Pancreas (tissue), 8 donors: ENCODE results near the gene ZNF718. TPM values are rescaled to one million over a fixed set of nuclear protein-coding genes. Genes with fewer than 3 reads are reported as not detected.

Experiments used
- polyA plus RNA-seq, 2 donors: library from polyadenylated mRNA; stranded (reverse); fragments of 200-250 nt; gene quantifications; one replicate each; pipeline ENCODE4 v1.2.3, GENCODE V29; 2013
- total RNA-seq, 6 donors: library from RNA; stranded (reverse); fragmentation: NEBNext Ultra II Directional in 4 of 6; extraction: Animal tissue kit (Norgen Biotek cat#: 25700) in 4 of 6; gene quantifications; one replicate each; pipeline versions ENCODE4 v1.2.1 to v1.2.4, GENCODE V29; 2021 to 2023
- donor health status: healthy with polysubstance abuse.
- donor health status: DM: no; HTN: no; CAD: no; lungs with moderate emphysema.
- donor health status: DM: no; HTN: no; CAD: no.
- donor health status: Bipolar disorder and iron deficiency.
- donor health status: DM: yes; HTN: yes; CAD: no.
- donor health status: DM: no; HTN: no; CAD: no.
- donor health status: DM: no; HTN: no; CAD: no.
- donor health status: DM: yes; HTN: yes; CAD: no.

Gene ZNF718
- total and polyA plus RNA-seq, 8 donors: 1.2 to 5.8 (median 2.1) TPM

Other genes with a start within 250 kb of the ZNF718 start
- 10 to 100 TPM in 4 of 6 donors, 1 to 10 TPM in 2; 8.6 to 14.7 (median 13.0) TPM for gene ZNF595, start 71.2 kb upstream of the ZNF718 start, total RNA-seq
- gene ZNF595, start 71.2 kb upstream of the ZNF718 start, polyA plus RNA-seq: 1 to 10 TPM; 6.3 to 9.2 TPM
- under 1 TPM in 4 of 6 donors, not detected in 2; 0.08 to 0.19 (median 0.09) TPM for gene ZNF732, start 181.0 kb downstream of the ZNF718 start, total RNA-seq
- under 1 TPM; 0.08 to 0.16 TPM for gene ZNF732, start 181.0 kb downstream of the ZNF718 start, polyA plus RNA-seq
- gene ZNF141, start 213.3 kb downstream of the ZNF718 start, total RNA-seq: 10 to 100 TPM in 1 of 6 donors, 1 to 10 TPM in 5; 6.8 to 14.0 (median 8.3) TPM
- 1 to 10 TPM; 2.8 to 7.3 TPM for gene ZNF141, start 213.3 kb downstream of the ZNF718 start, polyA plus RNA-seq